ENCODE results near the gene TMEM92. TPM values are rescaled to one million over a fixed set of nuclear protein-coding genes. Genes with fewer than 3 reads are reported as not detected.

Gene TMEM92
- total RNA-seq, 1 donor from 2014 or later: 0.26 TPM

DNA sequence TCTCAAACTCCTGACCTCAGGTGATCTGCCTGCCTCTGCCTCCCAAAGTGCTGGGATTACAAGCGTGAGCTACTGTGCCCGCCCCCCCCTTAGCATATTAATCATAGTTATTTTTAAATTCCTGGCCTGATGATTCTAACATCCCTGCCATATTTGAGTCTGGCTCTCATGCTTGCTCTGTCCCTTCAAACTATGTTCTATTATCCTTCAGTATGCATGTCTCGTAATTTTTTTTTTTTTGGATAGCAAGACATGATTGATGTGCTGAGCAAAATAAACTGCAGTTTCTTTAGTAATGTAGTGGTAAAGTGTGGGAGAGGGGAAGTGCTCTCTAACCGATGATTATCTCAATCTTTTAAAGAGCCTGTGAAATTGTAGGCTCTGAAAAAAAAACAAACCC lies 34.3 kb upstream of the TMEM92 start:
- H3K36me3 ChIP-seq (ENCODE audit: control insufficient read depth, insufficient read depth, low read length): no peaks in the 10 kb centered on the region
- DNase-seq (ENCODE audit: low read depth) (no peak), FAIRE-seq (no peak)
- no peak overlapping the region for H3K4me3 ChIP-seq (ENCODE audit: low read depth, low read length)
- no peaks in the 10 kb centered on the region for H3K27me3 ChIP-seq (ENCODE audit: control insufficient read depth, insufficient read depth, low read length)
- TF ChIP-seq, protein P1, sequence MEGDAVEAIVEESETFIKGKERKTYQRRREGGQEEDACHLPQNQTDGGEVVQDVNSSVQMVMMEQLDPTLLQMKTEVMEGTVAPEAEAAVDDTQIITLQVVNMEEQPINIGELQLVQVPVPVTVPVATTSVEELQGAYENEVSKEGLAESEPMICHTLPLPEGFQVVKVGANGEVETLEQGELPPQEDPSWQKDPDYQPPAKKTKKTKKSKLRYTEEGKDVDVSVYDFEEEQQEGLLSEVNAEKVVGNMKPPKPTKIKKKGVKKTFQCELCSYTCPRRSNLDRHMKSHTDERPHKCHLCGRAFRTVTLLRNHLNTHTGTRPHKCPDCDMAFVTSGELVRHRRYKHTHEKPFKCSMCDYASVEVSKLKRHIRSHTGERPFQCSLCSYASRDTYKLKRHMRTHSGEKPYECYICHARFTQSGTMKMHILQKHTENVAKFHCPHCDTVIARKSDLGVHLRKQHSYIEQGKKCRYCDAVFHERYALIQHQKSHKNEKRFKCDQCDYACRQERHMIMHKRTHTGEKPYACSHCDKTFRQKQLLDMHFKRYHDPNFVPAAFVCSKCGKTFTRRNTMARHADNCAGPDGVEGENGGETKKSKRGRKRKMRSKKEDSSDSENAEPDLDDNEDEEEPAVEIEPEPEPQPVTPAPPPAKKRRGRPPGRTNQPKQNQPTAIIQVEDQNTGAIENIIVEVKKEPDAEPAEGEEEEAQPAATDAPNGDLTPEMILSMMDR (IDR thresholded peaks at IDR 0.05; ENCODE audit: insufficient read depth, low read length, severe bottlenecking): no peak

DNA sequence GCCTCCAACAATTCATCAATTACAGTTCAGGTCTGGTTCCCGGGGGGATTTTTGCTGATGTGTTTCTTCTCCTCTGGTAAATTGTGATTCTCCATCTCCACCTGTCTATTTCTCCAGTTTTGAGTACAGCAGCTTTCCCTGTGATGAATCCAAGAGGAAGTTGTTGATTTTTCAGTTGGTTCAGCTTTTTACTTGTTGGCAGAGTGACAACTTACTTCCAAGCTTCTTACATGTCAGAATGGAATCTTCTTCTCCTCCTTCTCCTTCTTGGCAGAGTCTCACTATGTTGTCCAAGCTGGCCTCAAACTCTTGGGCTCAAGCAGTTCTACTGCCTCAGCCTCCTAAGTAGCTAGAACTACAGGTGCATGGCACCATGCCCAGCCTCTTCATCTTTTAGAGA lies 33.4 kb upstream of the TMEM92 start:
- no peak for DNase-seq (ENCODE audit: low read depth)
- no peak for FAIRE-seq
- TF ChIP-seq, protein P1 (IDR thresholded peaks at IDR 0.05; ENCODE audit: insufficient read depth, low read length, severe bottlenecking): no peak
- Histone ChIP-seq H3K4me3 (ENCODE audit: low read depth, low read length) (no peak overlapping the region), H3K27me3 (ENCODE audit: control insufficient read depth, insufficient read depth, low read length) (no peaks in the 10 kb centered on the region), H3K36me3 (ENCODE audit: control insufficient read depth, insufficient read depth, low read length) (no peaks in the 10 kb centered on the region)

DNA sequence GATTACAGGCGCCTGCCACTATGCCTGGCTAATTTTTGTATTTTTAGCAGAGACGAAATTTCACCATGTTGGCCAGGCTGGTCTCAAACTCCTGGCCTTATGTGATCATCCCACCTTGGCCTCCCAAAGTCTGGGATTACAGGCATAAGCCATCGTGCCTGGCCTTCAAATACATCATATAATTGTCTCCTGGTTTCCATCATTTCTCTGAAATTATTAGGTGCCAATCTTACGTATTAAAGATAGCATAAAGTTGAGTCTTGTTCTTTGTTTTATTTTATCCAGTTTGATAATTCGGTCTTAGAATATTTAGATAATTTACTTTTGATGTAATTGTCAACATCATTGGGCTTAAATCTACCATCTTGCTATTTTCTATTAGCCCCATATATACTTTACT lies 32.8 kb upstream of the TMEM92 start:
- FAIRE-seq (no peak), DNase-seq (ENCODE audit: low read depth) (no peak)
- TF ChIP-seq, protein P1 (IDR thresholded peaks at IDR 0.05; ENCODE audit: insufficient read depth, low read length, severe bottlenecking): no peak
- no peak overlapping the region for H3K4me3 ChIP-seq (ENCODE audit: low read depth, low read length)
- H3K27me3 ChIP-seq (ENCODE audit: control insufficient read depth, insufficient read depth, low read length): no peaks in the 10 kb centered on the region
- H3K36me3 ChIP-seq (ENCODE audit: control insufficient read depth, insufficient read depth, low read length): no peaks in the 10 kb centered on the region

DNA sequence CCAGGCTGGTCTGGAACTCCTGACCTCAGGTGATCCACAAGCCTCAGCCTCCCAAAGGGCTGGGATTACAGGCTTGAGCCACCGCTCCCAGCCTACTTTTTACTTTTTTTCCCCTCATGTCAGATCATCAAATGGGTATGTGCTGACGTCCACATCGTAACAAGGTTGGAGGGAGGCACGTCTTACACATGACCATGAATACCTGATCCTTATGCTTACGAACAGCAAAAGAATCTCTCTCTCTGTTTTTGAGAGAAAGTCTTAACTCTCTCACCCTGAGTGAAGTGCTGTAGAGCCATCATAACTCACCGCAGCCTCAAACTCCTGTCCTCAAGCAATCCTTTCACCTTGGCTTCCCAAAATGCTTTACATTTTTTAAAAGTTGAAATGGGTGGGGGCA lies 29.5 kb upstream of the TMEM92 start:
- H3K4me3 ChIP-seq (ENCODE audit: low read depth, low read length): no peak overlapping the region
- H3K36me3 ChIP-seq (ENCODE audit: control insufficient read depth, insufficient read depth, low read length): no peaks in the 10 kb centered on the region
- DNase-seq (ENCODE audit: low read depth) (no peak), FAIRE-seq (no peak)
- TF ChIP-seq, protein P1 (IDR thresholded peaks at IDR 0.05; ENCODE audit: insufficient read depth, low read length, severe bottlenecking): no peak
- no peaks in the 10 kb centered on the region for H3K27me3 ChIP-seq (ENCODE audit: control insufficient read depth, insufficient read depth, low read length)

DNA sequence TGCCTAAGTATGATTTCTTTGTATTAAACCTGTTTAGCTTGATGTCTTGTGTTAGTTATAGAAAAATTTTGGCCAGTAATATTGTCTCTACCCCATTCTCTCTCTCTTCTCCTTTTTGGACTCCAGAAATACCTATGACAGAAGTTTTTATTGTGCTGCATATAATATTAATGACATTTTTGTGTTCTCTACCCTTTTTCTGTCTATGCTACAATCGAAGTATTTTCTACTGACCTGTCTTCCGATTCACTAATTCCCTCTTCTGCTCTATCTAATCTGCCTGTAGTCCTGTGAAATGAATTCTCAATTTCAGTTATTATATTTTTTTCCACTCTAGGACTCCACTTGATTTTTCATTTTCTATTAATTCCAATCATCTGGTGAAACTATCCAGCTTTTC lies 26.0 kb upstream of the TMEM92 start:
- DNase-seq (ENCODE audit: low read depth): no peak
- TF ChIP-seq, protein P1 (IDR thresholded peaks at IDR 0.05; ENCODE audit: insufficient read depth, low read length, severe bottlenecking): no peak
- Histone ChIP-seq H3K36me3 (ENCODE audit: control insufficient read depth, insufficient read depth, low read length) (no peaks in the 10 kb centered on the region), H3K27me3 (ENCODE audit: control insufficient read depth, insufficient read depth, low read length) (no peaks in the 10 kb centered on the region), H3K4me3 (ENCODE audit: low read depth, low read length) (no peak overlapping the region)
- no peak for FAIRE-seq

DNA sequence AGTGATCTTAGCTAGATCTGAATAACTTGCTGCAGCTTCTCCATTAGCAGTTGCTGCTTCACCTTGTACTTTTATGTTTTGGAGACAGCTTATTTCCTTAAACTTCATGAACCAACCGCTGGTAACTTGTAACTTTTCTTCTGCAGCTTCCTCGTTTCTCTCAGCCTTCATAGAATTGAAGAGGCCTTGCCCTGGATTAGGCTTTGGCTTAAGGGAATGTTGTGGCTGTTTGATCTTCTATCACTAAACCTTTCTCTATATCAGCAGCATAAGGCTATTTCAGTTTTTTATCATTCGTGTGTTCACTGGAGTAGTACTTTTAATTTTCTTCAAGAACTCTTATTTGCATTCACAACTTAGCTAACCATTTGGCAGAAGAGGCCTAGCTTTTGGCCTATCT lies 21.5 kb upstream of the TMEM92 start:
- H3K4me3 ChIP-seq (ENCODE audit: low read depth, low read length): no peak overlapping the region
- H3K36me3 ChIP-seq (ENCODE audit: control insufficient read depth, insufficient read depth, low read length): no peaks in the 10 kb centered on the region
- TF ChIP-seq, protein P1 (IDR thresholded peaks at IDR 0.05; ENCODE audit: insufficient read depth, low read length, severe bottlenecking): no peak
- H3K27me3 ChIP-seq (ENCODE audit: control insufficient read depth, insufficient read depth, low read length): peaks cover 5% of the 10 kb centered on the region
- no peak for DNase-seq (ENCODE audit: low read depth)
- FAIRE-seq: no peak
